Stimulated activated CD4-positive, alpha-beta T cell treated with anti-CD3 and anti-CD28 coated beads, Interleukin-12 subunit alpha, Interleukin-12 subunit beta, amount 100 ng/mL, for 4 hours (primary cell): ENCODE data around the gene NOS1.
"Not testable (repeated sequence)": the region's sequence is repeated elsewhere in the genome, so short reads cannot be mapped to it uniquely, and the experiment has no call there.

Experiments
- DNase-seq: peaks from one replicate; pipeline ENCODE4 v3.0.0-alpha.2; 2020

Gene NOS1

GRCh38 chr12:117361347-117361751 lies at the start of gene NOS1:
Gene NOS1 (minus strand): TSS chr12:117361626. CDS start chr12:117331069, 30,557 bp downstream.
- DNase-seq = no peak

- DNase-seq = no peak
Measured at GRCh38 chr12:117409286-117409685, 47.9 kb upstream of the NOS1 start.

DNA sequence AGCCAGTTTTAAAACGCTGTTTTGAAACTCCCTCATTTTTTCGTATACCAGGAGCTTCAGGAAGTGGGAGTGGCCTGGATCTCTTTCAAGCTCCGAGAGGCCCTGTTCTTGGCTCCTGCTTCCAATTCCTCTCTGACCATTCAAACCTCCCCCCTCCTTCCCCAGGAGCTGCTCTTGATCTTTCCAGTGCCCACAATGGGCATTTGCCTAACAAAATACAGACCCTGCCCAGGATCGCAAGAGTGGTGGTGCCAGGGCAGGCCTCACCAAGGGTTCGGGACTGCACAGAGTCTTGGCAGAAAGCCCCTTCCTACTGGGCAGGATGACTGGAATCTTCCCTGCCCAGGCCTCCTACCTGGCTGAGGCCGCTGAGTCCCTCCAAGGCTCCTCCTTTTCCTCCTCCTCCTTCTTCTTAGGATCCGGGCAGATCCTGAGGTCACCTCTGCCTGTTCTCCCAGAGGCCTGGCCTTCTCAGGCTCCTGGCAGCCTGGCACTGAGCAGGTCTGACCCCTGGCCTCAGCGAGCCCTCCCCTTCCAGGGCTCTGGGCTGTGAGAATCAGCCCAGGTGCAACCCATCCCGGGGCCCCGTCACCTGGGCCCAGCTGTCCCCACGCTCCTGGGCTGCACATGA lies 46.9 kb upstream of the NOS1 start:
- no peak for DNase-seq

DNA sequence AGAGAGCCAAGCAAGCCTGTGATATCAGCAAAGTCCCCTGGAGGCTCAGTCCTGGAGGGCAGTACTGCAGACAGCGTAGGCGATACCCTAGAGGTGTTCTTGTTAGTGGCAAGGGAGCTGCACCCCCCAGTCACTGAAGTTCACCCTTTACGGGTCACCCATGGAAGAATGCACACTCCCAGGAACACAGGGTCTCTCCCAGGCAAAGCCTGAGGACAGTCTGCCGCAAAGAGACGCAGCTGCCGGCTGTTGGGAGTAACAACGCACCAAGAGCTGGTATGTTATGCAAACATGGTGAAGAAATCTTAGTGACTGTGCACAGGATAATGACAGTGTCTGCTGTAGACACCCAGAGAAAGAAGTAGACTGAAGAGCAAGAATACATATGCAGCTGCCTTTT lies 43.5 kb upstream of the NOS1 start:
- no peak for DNase-seq

GRCh38 chr12:117404203-117404853 lies 42.9 kb upstream of the NOS1 start:
- DNase-seq = no peak

DNA sequence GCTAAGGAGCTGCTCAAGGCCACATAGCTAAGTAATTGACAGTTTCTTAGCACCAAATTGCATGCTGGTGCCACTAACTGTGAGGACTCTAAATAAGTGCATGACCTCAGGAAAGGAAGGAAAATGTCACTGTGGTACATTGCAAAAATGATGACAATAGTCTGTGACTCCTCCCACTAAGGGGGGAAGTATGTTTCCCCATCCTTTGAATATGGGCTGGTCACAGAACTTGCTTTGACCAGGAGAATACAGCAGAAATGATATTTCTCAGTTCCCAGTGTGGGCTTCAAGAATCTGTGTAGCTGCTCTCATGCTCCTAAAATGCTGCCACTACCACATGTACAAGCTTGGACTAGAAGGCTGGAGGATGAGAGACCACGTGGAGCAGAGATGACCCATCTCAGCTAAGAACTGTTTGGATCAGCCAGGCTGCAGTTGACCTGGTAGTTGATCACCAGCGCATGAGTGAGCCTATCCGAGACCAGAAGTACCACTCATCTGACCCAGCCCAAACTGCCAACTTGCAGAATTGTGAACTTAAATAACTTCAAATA lies 42.2 kb upstream of the NOS1 start:
- no peak for DNase-seq

DNA sequence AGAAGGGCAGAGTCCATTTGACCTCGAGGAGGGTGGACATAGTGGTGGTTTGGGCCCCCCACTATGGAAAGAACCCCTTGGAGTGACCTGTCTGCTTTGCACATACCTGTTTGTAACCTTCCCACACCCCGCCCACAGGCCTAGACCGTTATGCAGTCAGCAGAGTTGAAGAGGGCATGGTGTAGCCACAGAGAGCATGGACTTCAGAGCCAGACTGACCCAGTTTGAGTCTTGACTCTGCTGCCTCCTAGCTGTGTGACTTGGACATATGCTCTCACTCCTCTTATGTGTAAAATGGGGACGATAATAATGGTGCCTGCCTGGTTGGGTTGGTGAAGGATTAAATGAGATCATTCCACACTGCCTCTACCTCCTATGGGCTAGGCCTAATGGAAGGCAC lies 40.9 kb upstream of the NOS1 start:
- DNase-seq = no peak

GRCh38 chr12:117400912-117401311 lies 39.5 kb upstream of the NOS1 start:
- no peak for DNase-seq

GRCh38 chr12:117398482-117398881 lies 37.1 kb upstream of the NOS1 start:
- DNase-seq = not testable (repeated sequence)

DNA sequence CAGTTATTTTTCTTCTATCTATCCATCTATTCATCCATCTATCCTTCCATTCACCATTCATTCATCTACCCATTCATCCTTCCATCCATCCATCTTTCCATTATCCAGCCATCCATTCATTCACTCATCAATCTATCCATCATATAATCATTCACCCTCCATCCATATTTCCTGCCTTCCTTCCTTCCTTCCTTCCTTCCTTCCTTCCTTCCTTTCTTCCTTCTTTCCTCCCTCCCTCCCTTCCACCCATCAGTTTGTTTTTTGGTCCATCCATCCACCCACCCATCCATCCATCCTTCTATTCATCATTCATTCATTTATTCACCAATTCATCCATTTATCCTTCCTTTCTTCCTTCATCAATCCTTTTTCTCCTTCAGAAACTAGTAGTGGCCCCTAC lies 34.3 kb upstream of the NOS1 start:
- no peak for DNase-seq

- DNase-seq = no peak
Measured at GRCh38 chr12:117394491-117394890, 33.1 kb upstream of the NOS1 start.

DNA sequence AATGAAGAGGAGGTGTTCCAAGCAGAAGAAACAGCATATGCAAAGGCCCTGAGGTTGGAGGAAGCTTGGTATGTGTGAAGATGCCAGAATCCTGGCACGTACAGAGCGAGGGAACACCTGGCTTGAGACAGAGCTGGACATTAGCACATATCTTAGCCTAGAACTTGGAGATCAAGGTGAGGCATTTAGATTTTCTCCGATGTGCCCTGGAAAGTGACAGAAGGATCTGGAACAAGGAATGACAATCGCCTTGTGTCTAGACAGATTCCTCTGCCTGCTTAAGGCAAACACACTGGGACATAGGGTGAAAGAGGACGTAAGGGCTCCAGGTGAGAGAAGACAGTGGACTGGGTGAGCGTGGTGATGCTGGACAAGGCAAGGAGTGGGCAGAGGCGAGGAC lies 32.2 kb upstream of the NOS1 start:
- no peak for DNase-seq

GRCh38 chr12:117390866-117391265 lies 29.4 kb upstream of the NOS1 start:
- DNase-seq = no peak

DNA sequence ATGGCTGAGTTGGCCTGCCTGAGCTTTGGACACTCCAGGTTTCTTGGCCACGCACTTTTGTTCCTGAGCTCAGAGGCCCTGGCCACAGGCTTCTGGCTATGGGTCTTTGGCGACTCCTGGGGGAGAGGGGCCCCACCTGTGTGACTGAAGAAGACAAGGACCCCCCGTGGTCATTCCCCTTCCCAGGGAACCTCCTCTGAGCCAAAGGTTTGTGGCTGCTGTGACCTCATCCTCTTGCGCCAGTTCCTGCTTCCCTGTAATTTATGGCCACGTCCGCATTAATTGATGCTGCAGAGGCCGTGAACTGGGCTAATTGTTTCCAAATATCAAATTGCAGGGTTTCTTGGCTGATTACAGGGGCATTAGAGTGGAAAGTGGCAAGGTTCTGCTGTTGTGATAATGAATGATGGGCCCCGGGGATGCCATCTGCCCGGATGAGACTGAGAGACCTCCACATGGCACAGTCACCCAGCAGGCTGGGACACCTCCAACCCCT lies 27.6 kb upstream of the NOS1 start:
- DNase-seq = no peak

DNA sequence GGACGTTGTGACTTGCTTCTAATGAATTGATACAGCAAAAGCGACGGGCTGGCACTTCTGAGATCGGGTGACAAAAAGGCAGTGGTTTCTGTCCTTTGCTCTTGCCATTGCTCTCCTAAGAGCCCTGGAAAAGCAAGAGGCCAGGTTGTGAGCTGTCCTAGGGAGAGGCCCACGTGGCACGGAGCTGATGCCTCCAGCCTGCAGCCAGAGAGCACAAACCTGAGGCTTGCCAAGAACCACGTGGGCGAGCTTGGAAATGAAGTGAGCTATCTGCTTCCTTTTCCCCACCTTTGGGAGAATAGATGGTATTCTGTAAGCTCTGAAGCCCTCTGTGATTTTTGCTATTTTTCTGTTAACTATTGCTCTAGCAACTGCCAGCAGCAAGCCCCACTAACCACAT lies 26.4 kb upstream of the NOS1 start:
- no peak for DNase-seq

DNA sequence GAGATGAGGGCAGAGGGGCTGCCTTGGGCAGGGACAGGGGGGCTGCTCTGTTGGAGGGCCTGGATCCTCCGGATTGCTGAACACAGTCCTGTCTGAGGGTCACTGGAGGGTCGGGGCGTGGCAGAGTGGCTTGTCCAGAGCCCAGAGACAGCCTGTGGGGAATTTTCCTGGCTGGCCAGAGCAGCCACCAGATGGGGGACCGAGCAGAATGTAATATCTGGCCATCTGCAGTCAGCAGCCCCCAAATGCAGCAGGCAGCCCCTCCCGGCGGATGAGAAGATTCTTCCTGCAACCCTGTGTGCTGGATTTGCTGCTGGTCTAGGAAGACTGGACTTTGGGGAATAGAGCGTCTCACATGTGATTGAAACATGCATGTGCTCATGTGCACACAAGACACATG lies 23.3 kb upstream of the NOS1 start:
- DNase-seq = no peak

DNA sequence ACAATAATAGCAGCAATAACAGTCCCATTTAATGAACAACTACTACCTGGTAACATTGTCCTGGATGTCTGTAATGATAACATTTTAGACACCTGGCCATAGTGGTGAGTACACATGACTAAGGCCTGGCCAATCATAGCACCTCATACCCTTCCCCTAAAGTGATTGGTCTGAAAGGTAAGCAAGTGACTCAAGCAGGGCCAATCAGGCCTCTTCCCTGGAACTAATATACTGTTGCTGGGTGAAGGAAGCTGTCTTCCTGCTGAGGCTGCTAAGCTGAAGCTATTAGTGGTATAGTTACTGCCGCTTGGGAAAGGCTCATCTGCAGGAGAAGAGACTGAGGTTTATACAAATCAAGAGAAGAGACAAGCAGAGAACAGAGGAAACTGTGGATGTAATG lies 18.7 kb upstream of the NOS1 start:
- DNase-seq = no peak

GRCh38 chr12:117377758-117378157 lies 16.3 kb upstream of the NOS1 start:
- DNase-seq = no peak

DNA sequence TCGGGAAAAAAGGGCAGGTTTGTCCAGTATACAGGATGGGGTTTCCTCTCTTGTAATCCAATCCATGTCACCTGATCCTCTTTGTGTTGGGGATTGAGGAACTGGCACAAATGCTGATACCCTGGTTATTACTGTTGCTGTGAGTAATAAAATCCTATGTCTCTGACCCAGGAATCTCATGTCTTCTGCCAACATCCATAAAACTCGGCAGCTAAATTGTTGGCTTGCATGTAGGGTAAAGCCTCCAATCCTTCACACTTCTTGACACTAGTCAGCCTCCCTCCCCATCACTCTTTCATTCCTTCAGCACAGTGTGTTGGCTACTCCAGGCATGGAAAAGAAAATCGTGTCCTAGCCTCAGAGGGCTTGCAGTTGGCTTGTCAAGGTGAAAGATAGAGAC lies 9.2 kb upstream of the NOS1 start:
- DNase-seq = no peak

DNA sequence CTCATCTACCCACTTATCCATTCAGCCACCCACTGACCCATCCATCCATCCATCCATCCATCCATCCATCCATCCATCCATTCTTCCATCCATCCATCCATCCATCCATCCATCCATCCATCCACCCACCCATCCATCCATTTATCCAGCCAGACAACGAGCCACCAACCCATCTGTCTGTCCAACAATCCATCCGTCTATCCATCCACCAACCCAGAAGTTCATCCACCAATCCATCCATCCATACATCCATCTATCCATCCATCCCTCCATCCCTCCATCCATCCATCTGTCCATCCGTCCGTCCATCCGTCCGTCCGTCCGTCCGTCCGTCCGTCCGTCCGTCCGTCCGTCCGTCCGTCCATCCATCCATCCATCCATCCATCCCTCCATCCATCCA lies 8.6 kb upstream of the NOS1 start:
- DNase-seq = not testable (repeated sequence)

DNA sequence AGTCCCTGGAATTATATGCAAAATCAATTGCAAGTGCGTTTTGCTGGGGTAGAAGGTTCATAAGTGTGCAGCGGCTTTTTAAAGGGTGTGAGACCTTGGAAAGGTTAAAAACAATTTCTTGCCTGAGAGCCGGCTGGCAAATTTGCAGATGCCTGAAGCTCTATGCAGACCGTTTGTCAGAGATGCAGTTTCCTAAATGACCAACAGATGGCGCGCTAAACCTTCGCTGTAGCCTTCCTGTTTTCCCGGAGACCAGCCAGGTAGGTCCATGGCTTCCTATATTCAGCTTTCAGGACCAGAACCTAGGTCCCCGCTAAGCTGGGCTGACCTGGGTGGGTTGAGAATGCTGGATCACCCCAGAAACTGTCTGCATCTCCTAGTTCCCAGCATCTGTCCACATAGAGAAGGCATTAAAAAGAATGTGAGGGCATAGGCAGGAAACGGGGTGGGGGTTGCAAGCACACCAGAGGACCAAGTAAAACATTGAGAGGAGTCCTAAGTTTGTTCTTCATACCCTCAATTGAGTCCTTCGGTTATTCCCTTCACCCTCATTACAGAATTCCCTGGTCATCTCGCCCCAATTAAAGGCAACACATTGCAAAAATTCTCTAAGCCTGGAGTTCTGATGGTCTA lies 5.7 kb upstream of the NOS1 start:
- peak; percentile 37 for DNase-seq

DNA sequence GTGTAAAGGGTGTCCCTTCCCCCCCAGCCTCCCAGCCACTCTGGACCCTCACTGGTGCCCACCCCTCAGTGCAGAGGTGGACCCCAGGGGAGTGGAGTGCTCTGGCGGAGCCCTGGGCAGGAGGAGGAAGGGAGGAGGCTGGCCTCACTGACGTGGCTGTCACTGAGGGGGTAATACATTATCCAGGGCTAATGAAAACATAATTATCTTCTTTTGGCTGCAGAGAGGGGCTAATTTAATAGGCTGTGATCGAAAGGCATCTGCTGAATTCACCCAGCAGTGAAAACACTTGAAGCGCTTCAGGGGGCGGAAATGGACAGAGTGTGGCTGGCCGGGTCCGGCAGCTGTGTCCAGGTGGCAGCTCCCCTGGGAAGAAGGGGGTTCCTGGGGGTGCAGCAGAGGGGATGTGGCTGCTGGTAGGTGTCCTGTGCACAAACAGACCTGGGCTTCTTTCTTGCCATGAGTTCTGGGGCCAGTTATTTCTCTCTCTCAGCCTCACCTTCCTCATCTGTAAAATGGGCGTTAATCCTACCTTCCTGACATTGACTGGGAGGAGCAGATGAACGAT lies 3.7 kb upstream of the NOS1 start:
- no peak for DNase-seq

GRCh38 chr12:117363953-117364486 lies 2.6 kb upstream of the NOS1 start:
- no peak for DNase-seq
